GM10847 (cell line): ENCODE results near the gene LSM11.

ENCODE experiments used
- POLR2A ChIP-seq: IDR thresholded peaks from 2 replicates; pipeline ENCODE4 v1.6.1; 2011; ENCODE audit not compliant: insufficient read length; ENCODE audit errors: extremely low read depth

LSM11 gene

GRCh38 chr5:157732596-157733262, 10.8 kb upstream of the LSM11 start:
- no peak for TF ChIP-seq POLR2A

- no peak for TF ChIP-seq POLR2A
Measured at GRCh38 chr5:157734436-157734835, 9.1 kb upstream of the LSM11 start.

- no peak for TF ChIP-seq POLR2A
Measured at GRCh38 chr5:157735991-157736390, 7.5 kb upstream of the LSM11 start.

GRCh38 chr5:157739388-157740228, 3.9 kb upstream of the LSM11 start:
- TF ChIP-seq POLR2A: no peak

- TF ChIP-seq POLR2A: no peak
Measured at GRCh38 chr5:157740229-157740610, 3.3 kb upstream of the LSM11 start.

GRCh38 chr5:157741131-157741530, 2.4 kb upstream of the LSM11 start:
- no peak for TF ChIP-seq POLR2A

- no peak for TF ChIP-seq POLR2A
Measured at GRCh38 chr5:157744051-157745011, 819 bp downstream of the LSM11 start.

GRCh38 chr5:157745041-157745456, 1.5 kb downstream of the LSM11 start:
- TF ChIP-seq POLR2A: no peak

GRCh38 chr5:157747173-157747740, 3.7 kb downstream of the LSM11 start:
- TF ChIP-seq POLR2A: no peak

- no peak for TF ChIP-seq POLR2A
Measured at GRCh38 chr5:157747766-157748700, 4.5 kb downstream of the LSM11 start.

- TF ChIP-seq POLR2A: no peak
Measured at GRCh38 chr5:157748760-157749461, 5.4 kb downstream of the LSM11 start.

- no peak for TF ChIP-seq POLR2A
Measured at GRCh38 chr5:157749462-157749799, 5.9 kb downstream of the LSM11 start.

- no peak for TF ChIP-seq POLR2A
Measured at GRCh38 chr5:157750320-157750719, 6.8 kb downstream of the LSM11 start.

GRCh38 chr5:157756122-157756521, 12.6 kb downstream of the LSM11 start:
- no peak for TF ChIP-seq POLR2A

- TF ChIP-seq POLR2A: no peak
Measured at GRCh38 chr5:157758706-157759105, 15.2 kb downstream of the LSM11 start.
